ENCODE measurements around the gene ATG4A.

Gene ATG4A

GRCh38 chrX:108163333-108164082 lies 71.9 kb downstream of the ATG4A start:
- no peak for TF ChIP-seq CTCF (IDR thresholded peaks at IDR 0.05; ENCODE audit: low read depth, low read length, missing control alignments)
- no peak overlapping the region for H3K4me3 ChIP-seq (replicated peaks; ENCODE audit: low read depth, low read length)
- DNase-seq (ENCODE audit: extremely low read depth, low read depth): no peak

- peak; percentile 40 for TF ChIP-seq CTCF (IDR thresholded peaks at IDR 0.05; ENCODE audit: low read depth, low read length, missing control alignments)
- H3K4me3 ChIP-seq (replicated peaks; ENCODE audit: low read depth, low read length): no peak overlapping the region
- DNase-seq (ENCODE audit: extremely low read depth, low read depth): peak; percentile 27
Observed at GRCh38 chrX:108165383-108166111, 74.0 kb downstream of the ATG4A start.

GRCh38 chrX:108167211-108167872 lies 75.8 kb downstream of the ATG4A start:
- no peak for DNase-seq (ENCODE audit: extremely low read depth, low read depth)
- no peak for TF ChIP-seq CTCF (IDR thresholded peaks at IDR 0.05; ENCODE audit: low read depth, low read length, missing control alignments)
- no peak overlapping the region for H3K4me3 ChIP-seq (replicated peaks; ENCODE audit: low read depth, low read length)

DNA sequence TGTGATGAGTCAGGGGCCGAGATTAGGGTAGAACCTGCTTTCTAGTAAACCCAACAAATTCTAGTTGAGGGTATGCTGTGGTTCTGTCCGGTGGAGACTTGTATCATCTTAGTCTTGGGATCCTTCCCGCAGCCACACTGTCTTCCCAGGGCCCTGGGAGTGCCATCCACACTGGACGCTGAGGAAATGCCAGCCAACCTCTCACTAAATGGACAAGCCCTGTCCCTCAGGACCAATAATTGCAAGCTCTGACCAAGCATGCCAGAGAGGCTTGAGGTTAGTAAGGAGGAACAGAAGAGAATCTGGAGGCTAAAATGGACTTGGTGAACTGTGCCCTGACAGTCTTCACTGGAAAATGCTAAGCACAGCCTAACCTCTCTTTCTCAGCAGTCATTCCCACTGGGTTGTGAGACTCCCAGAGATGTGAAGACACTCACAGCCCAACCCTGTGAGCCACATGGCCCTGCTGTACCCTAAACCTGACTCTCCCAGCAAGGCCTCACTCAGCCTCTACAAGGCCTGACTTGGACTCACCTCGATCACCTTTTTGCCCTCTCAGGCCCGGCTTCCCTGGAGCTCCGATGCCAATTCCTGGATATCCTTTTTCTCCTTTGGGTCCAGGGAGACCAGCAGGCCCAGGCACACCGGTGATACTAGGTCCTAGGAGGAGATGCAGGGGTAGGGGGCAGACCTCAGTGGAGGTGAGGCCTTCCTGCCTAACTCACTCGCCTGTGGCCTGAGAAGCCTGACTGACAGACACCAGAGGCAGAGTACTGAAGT lies 77.6 kb downstream of the ATG4A start:
- DNase-seq (ENCODE audit: extremely low read depth, low read depth): no peak
- no peak overlapping the region for H3K4me3 ChIP-seq (replicated peaks; ENCODE audit: low read depth, low read length)
- TF ChIP-seq CTCF (IDR thresholded peaks at IDR 0.05; ENCODE audit: low read depth, low read length, missing control alignments): no peak

- H3K4me3 ChIP-seq (replicated peaks; ENCODE audit: low read depth, low read length): no peak overlapping the region
- DNase-seq (ENCODE audit: extremely low read depth, low read depth): no peak
- no peak for TF ChIP-seq CTCF (IDR thresholded peaks at IDR 0.05; ENCODE audit: low read depth, low read length, missing control alignments)
Observed at GRCh38 chrX:108169768-108170167, 78.2 kb downstream of the ATG4A start.

- no peak for TF ChIP-seq CTCF (IDR thresholded peaks at IDR 0.05; ENCODE audit: low read depth, low read length, missing control alignments)
- DNase-seq (ENCODE audit: extremely low read depth, low read depth): no peak
- no peak overlapping the region for H3K4me3 ChIP-seq (replicated peaks; ENCODE audit: low read depth, low read length)
Observed at GRCh38 chrX:108171671-108172070, 80.1 kb downstream of the ATG4A start.
